GM12878 (cell line): ENCODE measurements around the gene NUP50. TPM values are rescaled to one million over a fixed set of nuclear protein-coding genes. Genes with fewer than 3 reads are reported as not detected.

Source experiments
- ATAC-seq: fragments of 200-7000 bp; cut with Tn5 transposase; 3 replicates; pipeline ENCODE4 v1.9.1; 2020; ENCODE audit warnings: mild to moderate bottlenecking, moderate library complexity
- BruUV-seq: library from RNA; stranded (reverse); fragments of 400-500 nt; replicated peaks from 2 replicates; lab custom pipeline; 2021; lab: Mats Ljungman, UMichigan
- CTCF ChIA-PET: fragments of 300-600 bp; sonication (Branson Sonifier 250); formaldehyde crosslinking; extraction: SDS; loops from one replicate; lab custom pipeline; 2021; ENCODE audit warnings: inconsistent platforms; lab: Yijun Ruan, JAX
- POLR2A ChIA-PET: fragments of 350-600 bp; formaldehyde crosslinking; extraction: SDS; loops from one replicate; lab custom pipeline; 2021; ENCODE audit warnings: inconsistent platforms; lab: Charles Lee
- RAD21 ChIA-PET: fragments of 300-600 bp; sonication (Branson Sonifier 250); formaldehyde crosslinking; loops from one replicate; lab custom pipeline; 2023; ENCODE audit warnings: antibody characterized with exemption; ENCODE audit not compliant: unreplicated experiment; lab: Charles Lee
- SMC1A ChIA-PET: fragments of 300-600 bp; sonication (Branson Sonifier 250); formaldehyde crosslinking; loops from one replicate; lab custom pipeline; 2023; ENCODE audit not compliant: unreplicated experiment, uncharacterized antibody; lab: Charles Lee
- DNase-seq: peaks from one replicate; pipeline ENCODE4 v3.0.0-alpha.2; 2011; ENCODE audit warnings: low read depth, low spot score
- FAIRE-seq: peaks from 3 replicates; lab custom pipeline; 2011; peaks lifted over from hg19 to GRCh38; lab: Jason Lieb, UNC
- H2AFZ ChIP-seq: 2 replicates; pipeline ENCODE4 v1.6.0; 2011; ENCODE audit warnings: low read depth, low read length, control low read depth; ENCODE audit not compliant: control insufficient read depth
- H3K27ac ChIP-seq: 2 replicates; pipeline ENCODE4 v1.5.1; 2011; ENCODE audit warnings: control low read depth; ENCODE audit not compliant: control insufficient read depth, insufficient read depth
- H3K27me3 ChIP-seq, 2 experiments: replicated peaks in 1 of 2; 2 replicates each; pipeline versions ENCODE4 v1.6.0 to v1.6.1; 2011; ENCODE audit warnings: low read length in 1 of 2; ENCODE audit not compliant: control insufficient read depth in 2 of 2, insufficient read depth in 2 of 2
- H3K36me3 ChIP-seq, 2 experiments: 2 replicates each; pipeline ENCODE4 v1.5.1; 2011; ENCODE audit warnings: low read length in 1 of 2; ENCODE audit not compliant: control insufficient read depth in 2 of 2, insufficient read depth in 2 of 2
- H3K4me1 ChIP-seq: 2 replicates; pipeline ENCODE4 v1.6.1; 2011; ENCODE audit warnings: mild to moderate bottlenecking, low read length, moderate library complexity, mixed read lengths; ENCODE audit not compliant: control insufficient read depth, insufficient read depth
- H3K4me2 ChIP-seq: 2 replicates; pipeline ENCODE4 v1.6.0; 2011; ENCODE audit warnings: control low read depth; ENCODE audit not compliant: control insufficient read depth, insufficient read depth
- H3K4me3 ChIP-seq: fragments of 200-600 bp; sonication (generic); 2 replicates; pipeline ENCODE4 v1.5.1; 2016
- H3K79me2 ChIP-seq: 2 replicates; pipeline ENCODE4 v1.6.0; 2011; ENCODE audit warnings: low read length; ENCODE audit not compliant: control insufficient read depth, insufficient read depth
- H3K9ac ChIP-seq: 2 replicates; pipeline ENCODE4 v1.8.0; 2011; ENCODE audit warnings: low read length, control low read depth, mixed read lengths; ENCODE audit not compliant: control insufficient read depth, insufficient read depth
- H3K9me3 ChIP-seq: replicated peaks from 3 replicates; pipeline ENCODE4 v1.5.1; 2011; ENCODE audit warnings: mild to moderate bottlenecking, low read length; ENCODE audit not compliant: control insufficient read depth, insufficient read depth
- H4K20me1 ChIP-seq: 2 replicates; pipeline ENCODE4 v1.6.0; 2011; ENCODE audit not compliant: control insufficient read depth, insufficient read depth
- ATF7 ChIP-seq: fragments of 450-650 bp; IDR thresholded peaks from 2 replicates; pipeline ENCODE4 v1.6.1; 2016; ENCODE audit warnings: low read depth, mild to moderate bottlenecking
- DPF2 ChIP-seq: fragments of 450-650 bp; IDR thresholded peaks from 2 replicates; pipeline ENCODE4 v1.6.1; 2017; ENCODE audit warnings: mild to moderate bottlenecking
- ETV6 ChIP-seq, 2 experiments: fragments of 450-650 bp in 1 of 2; IDR thresholded peaks in 1 of 2; conservative IDR thresholded peaks in 1 of 2; 2 replicates each; pipeline ENCODE4 v1.6.1; 2014; ENCODE audit warnings: antibody characterized with exemption in 1 of 2, borderline replicate concordance in 1 of 2, low read depth in 1 of 2, mild to moderate bottlenecking in 1 of 2, moderate library complexity in 1 of 2
- PBX3 ChIP-seq: IDR thresholded peaks from 2 replicates; pipeline ENCODE4 v1.6.1; 2011; ENCODE audit warnings: mild to moderate bottlenecking, low read depth, low read length, moderate library complexity; ENCODE audit not compliant: insufficient replicate concordance
- PML ChIP-seq: IDR thresholded peaks from 2 replicates; pipeline ENCODE4 v1.6.1; 2012; ENCODE audit warnings: low read length, inconsistent platforms
- POLR2A ChIP-seq: IDR thresholded peaks from 2 replicates; pipeline ENCODE4 v1.6.1; 2011; ENCODE audit warnings: low read depth, mild to moderate bottlenecking, low read length
- TCF3 ChIP-seq: IDR thresholded peaks from 2 replicates; pipeline ENCODE4 v1.6.1; 2012; ENCODE audit warnings: low read depth, mild to moderate bottlenecking, low read length, borderline replicate concordance; ENCODE audit not compliant: insufficient read depth
- ZBTB33 ChIP-seq: fragments of 450-650 bp; IDR thresholded peaks from 2 replicates; pipeline ENCODE4 v1.6.1; 2017; ENCODE audit warnings: mild to moderate bottlenecking
- WGBS: methylation state at CpG from one replicate; pipeline ENCODE4 v1.1.6; 2016; ENCODE audit warnings: low lambda C conversion rate; ENCODE audit not compliant: insufficient replicate concordance, insufficient coverage; ENCODE audit errors: missing lambda C conversion rate; 5-methylcytosine and 5-hydroxymethylcytosine counted together
- in situ Hi-C: fragments of 300-500 bp; cut with MboI; formaldehyde crosslinking; loops from 9 replicates; pipeline ENCODE4 v1.14.3; 2018; ENCODE audit warnings: mixed read lengths
- intact Hi-C: fragments of 100-400 bp; cut with micrococcal nuclease; formaldehyde crosslinking; loops from one replicate; pipeline ENCODE4 v1.14.2; 2022; ENCODE audit not compliant: unreplicated experiment
- polyA plus RNA-seq, 11 experiments: library from polyadenylated mRNA; depleted of rRNA in 4 of 11; unstranded in 6 of 11; stranded (reverse) in 5 of 11; fragments of >200 nt; fragmentation: Nextera tagmentation in 4 of 11; fragmentation: Illumina TruSeq in 1 of 11; extraction: Ambion mirVana in 4 of 11; extraction: Trizol in 1 of 11; gene quantifications; 1 replicate in 1 of 11; 2 replicates in 10 of 11; pipeline versions ENCODE4 v1.2.1 to v1.2.3, GENCODE V29; 2011 to 2016; ENCODE audit warnings: inconsistent platforms in 2 of 11, missing spikeins in 2 of 11, low read depth in 1 of 11
- total RNA-seq, 4 experiments: library from RNA; depleted of rRNA in 3 of 4; stranded (reverse); fragments of >200 nt in 3 of 4; fragmentation: Illumina TruSeq in 1 of 4; extraction: Trizol in 1 of 4; gene quantifications; 2 replicates each; pipeline versions ENCODE4 v1.2.1 to v1.2.3, GENCODE V29; 2013 to 2021

The NUP50 gene
- total and polyA plus RNA-seq, 10 of the 15 experiments (the other 5 are each of a cell fraction or from before 2014, with no cell fraction given), result 36.8 to 125 (median 78.8) TPM

GRCh38 chr22:45201678-45202332 is 38.1 kb downstream of the NUP50 start:
- in situ Hi-C loops (no loop called here), intact Hi-C loops (no loop called here)
- H3K79me2 ChIP-seq, result no peaks in the 10 kb centered on the region
- 63% methylated on average over 9 of the region's 9 CpGs for WGBS
- no peak overlapping the region for H3K4me2 ChIP-seq
- TF ChIP-seq ATF7, result no peak
- TF ChIP-seq DPF2, result no peak
- no peak for TF ChIP-seq ZBTB33
- FAIRE-seq (no peak), ATAC-seq (no peak), DNase-seq (no peak)
- H3K27me3 ChIP-seq, result no peaks in the 10 kb centered on the region
- no peak overlapping the region for H3K9ac ChIP-seq
- ChIA-PET RAD21 (no interaction called here), CTCF (no interaction called here), SMC1A (no interaction called here), POLR2A (no interaction called here)
- no peaks in the 10 kb centered on the region for H4K20me1 ChIP-seq
- no peak overlapping the region for H3K4me3 ChIP-seq
- no peaks in the 10 kb centered on the region for H3K4me1 ChIP-seq
- peaks cover 11 to 57% of the 10 kb centered on the region in 2 experiments for H3K36me3 ChIP-seq
- BruUV-seq, result no TSS peak
- no peak overlapping the region for H2AFZ ChIP-seq
- H3K27ac ChIP-seq, result no peak overlapping the region
- no peaks in the 10 kb centered on the region for H3K9me3 ChIP-seq

GRCh38 chr22:45202333-45203149 is 38.8 kb downstream of the NUP50 start:
- FAIRE-seq (no peak), ATAC-seq (no peak), DNase-seq (no peak)
- H3K27ac ChIP-seq, result no peak overlapping the region
- TF ChIP-seq ETV6 (conservative IDR thresholded peaks at IDR 0.05 in 1 of 2, IDR thresholded peaks at IDR 0.05 in 1 of 2; ENCODE audit: borderline replicate concordance in 1 of 2, low read depth in 1 of 2) (no peak), PBX3 (no peak), PML (no peak), TCF3 (no peak), POLR2A (peak; percentile 17; the same call in 1 of the 2 replicates)
- peaks cover 11 to 51% of the 10 kb centered on the region in 2 experiments for H3K36me3 ChIP-seq
- ChIA-PET SMC1A (no interaction called here), POLR2A (no interaction called here), RAD21 (no interaction called here), CTCF (no interaction called here)
- no peak overlapping the region for H3K9ac ChIP-seq
- H3K79me2 ChIP-seq, result no peaks in the 10 kb centered on the region
- H4K20me1 ChIP-seq, result no peaks in the 10 kb centered on the region
- no peaks in the 10 kb centered on the region for H3K4me1 ChIP-seq
- WGBS, result 94% methylated on average over 34 of the region's 36 CpGs
- intact Hi-C loops (no loop called here), in situ Hi-C loops (no loop called here)
- H3K4me2 ChIP-seq, result no peak overlapping the region
- H2AFZ ChIP-seq, result no peak overlapping the region
- H3K9me3 ChIP-seq, result no peaks in the 10 kb centered on the region
- no peak overlapping the region for H3K4me3 ChIP-seq
- no TSS peak for BruUV-seq
- H3K27me3 ChIP-seq, result no peaks in the 10 kb centered on the region
